ENCODE measurements around the gene PPA2. TPM values are rescaled to one million over a fixed set of nuclear protein-coding genes. Genes with fewer than 3 reads are reported as not detected.

Gene PPA2
- total RNA-seq, 1 experiment from 2014 or later, result 47.1 TPM

GRCh38 chr4:105345838-105346237 is 128.0 kb downstream of the PPA2 start:
- Histone ChIP-seq H3K36me3 (no peaks in the 10 kb centered on the region), H3K27me3 (no peaks in the 10 kb centered on the region), H3K27ac (no peak overlapping the region), H3K9me3 (replicated peaks) (no peaks in the 10 kb centered on the region), H3K4me3 (no peak overlapping the region), H3K4me1 (no peaks in the 10 kb centered on the region)
- no peak for DNase-seq

GRCh38 chr4:105345358-105345757 is 128.5 kb downstream of the PPA2 start:
- no peaks in the 10 kb centered on the region for H3K4me1 ChIP-seq
- H3K27me3 ChIP-seq, result no peaks in the 10 kb centered on the region
- DNase-seq, result no peak
- no peak overlapping the region for H3K4me3 ChIP-seq
- no peaks in the 10 kb centered on the region for H3K36me3 ChIP-seq
- no peaks in the 10 kb centered on the region for H3K9me3 ChIP-seq (replicated peaks)
- H3K27ac ChIP-seq, result no peak overlapping the region

- DNase-seq, result no peak
- Histone ChIP-seq H3K27me3 (no peaks in the 10 kb centered on the region), H3K4me3 (no peak overlapping the region), H3K27ac (no peak overlapping the region), H3K4me1 (no peaks in the 10 kb centered on the region), H3K36me3 (no peaks in the 10 kb centered on the region), H3K9me3 (replicated peaks) (no peaks in the 10 kb centered on the region)
These were observed 129.7 kb downstream of the PPA2 start for GRCh38 chr4:105344141-105344540.

- no peak overlapping the region for H3K27ac ChIP-seq
- no peak for DNase-seq
- no peaks in the 10 kb centered on the region for H3K27me3 ChIP-seq
- no peaks in the 10 kb centered on the region for H3K9me3 ChIP-seq (replicated peaks)
- no peak overlapping the region for H3K4me3 ChIP-seq
- H3K4me1 ChIP-seq, result no peaks in the 10 kb centered on the region
- no peaks in the 10 kb centered on the region for H3K36me3 ChIP-seq
These were observed 130.5 kb downstream of the PPA2 start for GRCh38 chr4:105343146-105343931.

- Histone ChIP-seq H3K36me3 (no peaks in the 10 kb centered on the region), H3K9me3 (replicated peaks) (no peaks in the 10 kb centered on the region), H3K27ac (no peak overlapping the region), H3K4me1 (no peaks in the 10 kb centered on the region), H3K27me3 (no peaks in the 10 kb centered on the region), H3K4me3 (no peak overlapping the region)
- no peak for DNase-seq
These were observed 144.8 kb downstream of the PPA2 start for GRCh38 chr4:105329081-105329480.

GRCh38 chr4:105327956-105328355 is 145.9 kb downstream of the PPA2 start:
- H3K4me1 ChIP-seq, result no peaks in the 10 kb centered on the region
- H3K27me3 ChIP-seq, result no peaks in the 10 kb centered on the region
- no peaks in the 10 kb centered on the region for H3K36me3 ChIP-seq
- no peak for DNase-seq
- no peaks in the 10 kb centered on the region for H3K9me3 ChIP-seq (replicated peaks)
- H3K27ac ChIP-seq, result no peak overlapping the region
- H3K4me3 ChIP-seq, result no peak overlapping the region

GRCh38 chr4:105327222-105327621 is 146.6 kb downstream of the PPA2 start:
- Histone ChIP-seq H3K9me3 (replicated peaks) (no peaks in the 10 kb centered on the region), H3K27ac (no peak overlapping the region), H3K4me3 (no peak overlapping the region), H3K27me3 (no peaks in the 10 kb centered on the region), H3K36me3 (no peaks in the 10 kb centered on the region), H3K4me1 (no peaks in the 10 kb centered on the region)
- DNase-seq, result no peak

Other genes starting within 250 kb of the PPA2 start
- not detected in 2 replicates for gene ARHGEF38, start 78.6 kb upstream of the PPA2 start, total RNA-seq (2014; rRNA removed; shearing (Covaris generic))
- 20.9 and 27.0 TPM in 2 replicates for gene INTS12, start 234.6 kb upstream of the PPA2 start, total RNA-seq (2014; rRNA removed; shearing (Covaris generic))
- gene GSTCD, start 234.7 kb upstream of the PPA2 start, total RNA-seq (2014; rRNA removed; shearing (Covaris generic)), result 23.3 and 27.2 TPM in 2 replicates

Measured in SJCRH30 (cell line).